Mesenchymal stem cell (in vitro differentiated cells and primary cell): Measurements from ENCODE around the gene RPS13. TPM values are rescaled to one million over a fixed set of nuclear protein-coding genes. Genes with fewer than 3 reads are reported as not detected.

ENCODE experiments used
- small RNA-seq: library from polyadenylated mRNA; stranded (forward); fragments of <200 nt; extraction: miRNeasy Mini kit (QIAGEN cat#:217004); gene quantifications from one replicate; pipeline ENCODE3, GENCODE V24; 2013; ENCODE audit warnings: low read depth

The RPS13 gene

Small RNA genes lying within 50 kb of the gene (small RNA-seq; reads per million reads assigned to genes)
- gene RNU6-593P (not detected), gene SNORD14A (17.5 reads per million, percentile 85 among the genes with 10 or more reads in this experiment), gene SNORD14B (not detected)
